GM11168 (cell line): ENCODE results near the gene SLC16A8.

Source experiments
- in situ Hi-C: fragments of 300-500 bp; cut with MboI; formaldehyde crosslinking; loops from one replicate; pipeline ENCODE4 v1.12.0; 2022; ENCODE audit warnings: low sequenced_read_pairs; ENCODE audit not compliant: unreplicated experiment

SLC16A8 gene

DNA sequence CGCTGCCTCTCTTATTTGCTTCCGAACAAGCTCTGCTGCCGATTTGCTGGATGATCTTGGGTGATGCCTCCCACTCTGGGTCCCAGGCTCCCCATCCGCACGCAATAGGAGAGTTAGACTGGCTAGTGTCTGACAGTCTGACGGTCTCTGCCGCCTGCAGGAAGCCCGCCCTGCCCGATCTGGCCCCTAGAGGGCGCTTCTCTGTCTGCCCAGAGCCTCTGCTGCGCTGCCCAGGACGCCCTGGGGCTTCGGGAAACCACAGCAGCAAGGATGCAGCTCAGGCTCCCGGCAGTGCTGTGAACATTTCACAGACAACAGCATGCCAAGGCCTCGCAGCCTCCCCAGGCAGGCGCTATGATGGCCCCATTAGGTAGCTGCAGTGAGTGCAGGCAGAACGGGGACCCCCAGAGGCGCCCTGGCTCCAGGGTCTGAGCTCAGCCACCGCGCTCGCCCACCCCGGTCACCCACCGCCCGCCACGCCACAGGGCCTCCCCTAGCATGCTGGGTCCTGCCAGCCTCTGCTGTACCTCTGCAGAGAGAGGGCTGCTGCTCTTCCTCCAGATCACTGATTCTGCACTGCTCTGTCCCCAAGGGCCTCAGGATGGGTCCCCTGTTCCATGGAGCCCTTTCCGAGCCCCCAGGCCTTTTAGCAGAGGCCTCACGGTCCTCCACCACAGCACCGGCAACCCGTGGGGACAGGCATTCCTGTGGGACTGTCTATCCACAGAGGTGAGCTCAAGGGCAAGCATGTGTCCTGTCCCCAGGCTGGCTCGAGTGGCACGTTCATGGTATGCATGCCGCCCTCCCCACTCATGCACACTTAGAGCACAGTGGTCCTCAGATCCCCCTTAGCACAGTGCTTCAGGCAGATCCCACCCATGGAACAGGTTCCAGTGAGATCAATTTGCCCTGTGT lies 30.8 kb upstream of the SLC16A8 start:
- in situ Hi-C loops: no loop called here

GRCh38 chr22:38112381-38112780 lies 28.4 kb upstream of the SLC16A8 start:
- in situ Hi-C loops: no loop called here

- in situ Hi-C loops: no loop called here
These were observed 28.0 kb upstream of the SLC16A8 start for GRCh38 chr22:38111925-38112355.

DNA sequence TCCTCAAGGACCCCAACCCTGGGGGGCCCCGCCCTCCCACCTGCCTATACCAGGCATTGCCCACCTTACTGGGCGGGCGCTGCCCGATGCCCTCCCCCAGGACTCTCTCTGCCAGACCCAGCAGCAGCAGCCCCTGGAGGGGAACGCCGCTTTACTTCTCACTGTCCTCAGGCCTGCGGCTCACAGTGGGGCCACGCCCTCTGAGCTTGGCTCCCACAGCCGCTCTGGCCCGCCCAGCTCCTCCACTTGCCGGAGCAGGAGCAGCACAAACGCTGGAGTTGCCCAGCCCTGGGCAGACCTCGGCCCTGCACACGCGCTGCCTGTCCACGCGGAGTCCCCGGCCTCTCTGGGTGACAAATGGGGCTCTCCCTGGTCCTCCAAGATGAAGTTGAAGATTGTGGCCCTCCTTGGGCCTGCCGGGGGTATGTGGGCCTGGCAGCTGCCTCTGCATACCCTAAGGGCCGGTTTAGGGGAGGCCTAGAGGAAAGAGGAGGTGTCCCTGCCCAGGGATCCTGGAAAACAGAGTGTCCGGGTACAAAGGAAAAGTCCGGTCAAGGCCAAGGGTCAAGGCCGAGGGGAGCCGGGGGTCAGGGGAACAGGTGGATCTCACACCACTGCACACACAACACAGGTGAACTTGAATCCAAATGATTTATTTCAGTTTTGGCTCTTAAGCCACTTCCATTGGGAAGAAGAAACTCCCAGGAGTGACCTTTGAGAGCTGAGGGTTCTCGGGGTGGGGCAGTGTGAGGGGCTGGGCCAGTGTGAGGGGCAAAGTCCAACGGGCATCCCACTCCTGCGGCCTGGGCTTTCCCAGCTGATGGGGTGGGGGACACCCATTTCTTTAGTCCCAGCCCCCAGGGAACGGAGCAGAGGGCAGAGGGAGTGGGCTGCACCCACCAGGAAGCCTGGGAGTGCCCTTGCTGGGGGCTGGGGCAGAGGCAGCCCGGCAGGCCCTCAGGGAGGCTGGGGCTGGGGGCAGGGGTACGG lies 27.2 kb upstream of the SLC16A8 start:
- in situ Hi-C loops: no loop called here

DNA sequence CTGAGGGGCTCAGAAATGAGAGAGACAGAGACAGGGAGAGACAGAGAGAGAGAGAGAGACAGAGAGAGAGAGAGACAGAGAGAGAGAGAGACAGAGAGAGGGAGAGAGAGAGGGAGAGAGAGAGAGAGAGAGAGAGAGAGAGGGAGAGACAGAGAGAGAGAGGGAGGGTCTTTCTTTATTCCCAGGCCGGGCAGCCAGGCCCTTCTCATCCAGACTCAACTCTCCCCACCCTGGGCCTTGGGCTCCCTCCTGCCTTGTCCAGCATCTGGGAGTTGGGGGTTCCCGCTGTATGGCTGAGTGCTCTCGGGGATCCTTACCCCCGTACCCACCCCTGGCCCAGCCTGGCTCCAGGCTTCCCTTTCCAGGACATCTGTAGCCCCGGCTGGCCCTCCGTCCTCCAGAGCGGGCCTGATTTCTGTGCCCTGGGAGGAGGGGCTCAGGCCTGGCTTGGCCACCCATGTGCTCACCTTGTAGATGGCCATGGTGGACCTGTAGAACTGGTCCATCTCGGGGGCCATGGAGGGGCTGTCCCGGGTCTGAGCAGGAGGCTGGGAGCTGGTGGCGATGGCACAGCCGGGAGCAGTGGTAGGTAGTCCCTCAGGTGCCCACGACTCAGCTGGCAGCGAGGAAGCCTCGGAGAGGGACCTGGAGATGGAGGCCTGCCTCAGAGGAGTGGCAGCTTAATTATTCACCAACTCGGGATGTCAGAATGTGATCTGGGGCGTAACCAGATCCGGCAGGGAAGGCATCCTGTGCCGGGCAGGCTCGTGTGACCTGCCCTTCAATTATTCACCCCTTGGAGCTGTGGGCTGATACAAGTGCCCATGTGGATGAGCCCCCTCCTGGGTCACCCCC lies 26.3 kb upstream of the SLC16A8 start, which contains the start of gene BAIAP2L2:
Gene BAIAP2L2 (minus strand): TSS at position 677 of the 855 bp plus-strand sequence. CDS start 159 bp downstream, at position 518.
- in situ Hi-C loops: no loop called here

GRCh38 chr22:38109371-38110001 lies 25.5 kb upstream of the SLC16A8 start:
- in situ Hi-C loops: no loop called here

GRCh38 chr22:38108561-38109319 lies 24.8 kb upstream of the SLC16A8 start:
- in situ Hi-C loops: no loop called here

- in situ Hi-C loops: no loop called here
These were observed 23.9 kb upstream of the SLC16A8 start for GRCh38 chr22:38107692-38108515.

DNA sequence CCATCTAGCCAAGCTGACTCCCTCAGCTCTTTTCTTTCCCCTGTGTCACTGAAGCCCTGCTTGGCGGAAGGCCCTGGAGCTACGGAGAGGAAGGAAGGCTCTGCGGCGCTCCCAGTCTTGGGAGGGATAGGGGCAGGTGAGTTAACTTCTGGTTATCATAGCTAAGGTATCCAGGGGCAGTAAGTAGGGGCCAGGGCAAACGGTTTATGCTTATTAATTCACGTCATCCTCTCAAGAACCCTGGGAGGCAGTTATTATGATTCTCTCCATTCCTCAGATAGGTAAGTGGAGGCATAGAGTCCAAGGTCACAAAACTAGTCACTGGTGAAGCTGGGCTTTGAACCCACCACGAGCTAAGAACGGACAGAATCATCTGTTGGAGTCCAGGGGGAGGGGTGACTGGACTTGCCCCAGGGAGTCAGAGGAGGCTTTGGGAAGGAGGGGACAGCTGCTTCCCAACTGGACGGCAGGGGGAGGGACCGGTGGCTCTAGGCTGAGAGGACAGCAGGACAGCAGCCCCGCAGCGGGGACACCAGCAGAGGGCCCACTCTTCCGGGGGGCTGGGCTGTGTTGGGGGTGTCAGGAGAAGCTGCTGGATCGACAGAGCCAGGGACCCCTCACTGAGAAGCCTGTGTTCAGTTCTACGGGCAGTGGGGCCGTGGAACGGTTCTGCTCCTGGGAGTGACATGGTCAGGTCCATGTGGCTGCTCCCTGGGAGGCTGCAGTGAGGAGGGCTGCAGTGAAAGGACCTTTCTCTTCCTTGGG lies 23.0 kb upstream of the SLC16A8 start:
- in situ Hi-C loops: no loop called here

DNA sequence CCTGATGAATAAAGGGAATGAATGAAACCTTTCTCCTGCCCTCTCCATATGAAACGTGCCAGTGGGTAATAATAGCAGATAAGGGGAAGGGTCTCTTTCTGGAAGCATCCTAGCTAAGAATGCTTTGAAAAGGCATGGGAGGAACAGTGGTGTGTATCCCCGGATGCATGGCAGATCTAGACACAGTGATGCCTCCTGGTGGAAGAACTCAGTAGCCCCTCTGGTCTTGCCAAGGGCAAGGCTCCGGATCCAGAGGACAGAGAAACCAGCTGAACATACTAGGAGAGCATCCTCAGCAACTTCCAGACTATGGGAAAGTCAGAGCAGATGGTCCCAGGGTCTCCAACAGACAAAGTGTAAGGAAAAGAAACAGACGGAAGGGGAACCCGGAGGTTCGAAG lies 20.1 kb upstream of the SLC16A8 start:
- in situ Hi-C loops: no loop called here

DNA sequence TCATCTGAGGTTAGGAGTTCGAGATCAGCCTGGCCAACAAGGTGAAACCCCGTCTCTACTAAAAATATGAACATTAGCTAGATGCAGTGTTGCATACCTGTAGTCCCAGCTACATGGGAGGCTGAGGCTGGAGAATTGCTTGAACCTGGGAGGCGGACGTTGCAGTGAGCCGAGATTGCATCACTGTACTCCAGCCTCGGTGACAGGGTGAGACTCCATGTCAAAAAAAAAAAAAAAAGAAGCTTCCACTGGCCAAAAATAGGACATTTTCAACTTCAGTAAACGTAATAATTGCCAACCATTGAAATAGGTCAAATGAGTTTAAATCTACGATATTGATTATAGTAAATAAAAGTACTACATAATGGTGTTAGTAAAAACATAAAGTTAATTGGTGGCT lies 19.7 kb upstream of the SLC16A8 start:
- in situ Hi-C loops: no loop called here

DNA sequence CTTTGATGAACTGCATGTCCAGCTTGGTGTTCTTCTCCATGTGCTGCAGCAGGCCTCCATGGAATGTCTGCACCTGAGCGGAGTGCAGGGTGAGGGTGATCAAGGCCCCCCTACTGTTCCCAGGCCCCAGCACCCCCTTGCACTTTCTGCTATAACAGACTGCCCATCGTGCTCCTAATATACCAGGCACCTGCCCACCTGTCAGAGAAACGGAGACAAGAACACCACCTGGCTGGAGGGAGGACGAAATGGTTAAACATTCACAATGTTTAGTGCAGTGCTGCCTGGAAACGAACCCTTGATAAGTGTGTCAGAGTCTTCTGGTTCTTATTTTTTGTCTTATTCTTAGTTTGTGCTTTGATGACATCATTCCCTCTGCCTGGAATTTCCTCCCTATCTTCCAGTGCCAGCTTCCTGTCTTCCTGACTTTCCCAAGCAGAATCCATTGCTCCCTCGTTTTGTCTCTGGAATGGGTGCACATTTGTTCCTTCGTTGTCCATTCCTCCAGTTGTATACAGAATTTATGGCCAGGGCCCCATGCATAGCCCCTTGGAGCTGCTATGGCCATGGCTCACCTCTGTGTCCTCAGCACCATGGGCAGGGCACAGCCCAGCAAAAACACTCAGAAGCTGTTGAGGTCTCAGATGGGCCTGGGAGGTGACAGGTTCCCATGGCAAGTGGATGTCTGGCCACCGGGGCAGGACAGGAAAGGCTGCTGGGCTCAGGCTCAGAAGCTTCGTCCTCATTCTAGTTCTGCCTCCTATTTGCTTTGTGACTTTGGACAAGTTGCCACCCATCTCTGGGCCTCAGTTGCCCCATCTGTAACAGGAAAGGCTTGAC lies 14.6 kb upstream of the SLC16A8 start:
- in situ Hi-C loops: no loop called here

GRCh38 chr22:38097557-38098409 lies 13.8 kb upstream of the SLC16A8 start:
- in situ Hi-C loops: no loop called here

DNA sequence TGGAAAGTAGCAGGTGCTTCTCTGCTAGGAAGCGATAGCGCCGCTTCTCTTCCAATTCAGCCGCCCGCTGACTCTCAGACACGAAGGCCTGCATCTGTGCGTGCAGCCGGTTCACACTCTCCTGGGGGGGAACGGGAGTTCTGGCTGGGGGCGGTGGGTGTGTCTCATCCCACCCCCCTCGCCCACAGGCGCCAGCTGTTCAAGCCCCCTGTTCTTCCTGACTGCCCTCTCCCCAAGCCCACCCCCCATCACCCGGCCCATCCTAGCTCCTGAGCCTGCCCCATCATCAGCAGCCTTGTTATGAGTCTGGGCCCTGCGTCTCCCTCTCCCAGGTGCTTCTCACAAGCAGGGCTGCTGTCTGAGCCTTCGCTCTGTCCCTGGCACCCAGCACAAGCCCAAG lies 13.1 kb upstream of the SLC16A8 start:
- in situ Hi-C loops: no loop called here

DNA sequence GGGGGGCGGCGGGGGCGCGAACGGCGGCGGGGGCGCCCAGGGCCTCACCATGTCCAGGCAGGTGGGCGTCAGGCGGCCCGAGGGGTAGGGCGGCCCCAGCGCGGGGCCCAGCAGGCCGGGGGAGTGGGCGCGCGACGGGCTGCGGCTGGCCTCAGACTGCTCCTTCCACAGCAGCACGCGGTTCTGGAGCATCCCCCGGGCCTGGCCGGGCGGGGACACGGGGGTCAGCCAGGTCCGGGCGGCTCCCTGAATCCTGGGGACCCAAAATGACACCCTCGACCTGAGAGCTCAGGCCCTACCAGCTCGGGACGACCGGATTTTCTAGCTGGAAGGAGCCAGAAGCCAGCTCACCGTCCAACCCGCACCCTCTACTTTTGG lies 5.5 kb upstream of the SLC16A8 start:
- in situ Hi-C loops: no loop called here
